ENCODE measurements around the gene ABCF3. TPM values are rescaled to one million over a fixed set of nuclear protein-coding genes. Genes with fewer than 3 reads are reported as not detected.
A peak's percentile ranks its signal among the peaks of the same experiment; 100 is the strongest.

The ABCF3 gene
- total and polyA plus RNA-seq, 2 of the 13 experiments (the other 11 are each of a cell fraction or from before 2014, with no cell fraction given) = 38.8 to 46.5 TPM

DNA sequence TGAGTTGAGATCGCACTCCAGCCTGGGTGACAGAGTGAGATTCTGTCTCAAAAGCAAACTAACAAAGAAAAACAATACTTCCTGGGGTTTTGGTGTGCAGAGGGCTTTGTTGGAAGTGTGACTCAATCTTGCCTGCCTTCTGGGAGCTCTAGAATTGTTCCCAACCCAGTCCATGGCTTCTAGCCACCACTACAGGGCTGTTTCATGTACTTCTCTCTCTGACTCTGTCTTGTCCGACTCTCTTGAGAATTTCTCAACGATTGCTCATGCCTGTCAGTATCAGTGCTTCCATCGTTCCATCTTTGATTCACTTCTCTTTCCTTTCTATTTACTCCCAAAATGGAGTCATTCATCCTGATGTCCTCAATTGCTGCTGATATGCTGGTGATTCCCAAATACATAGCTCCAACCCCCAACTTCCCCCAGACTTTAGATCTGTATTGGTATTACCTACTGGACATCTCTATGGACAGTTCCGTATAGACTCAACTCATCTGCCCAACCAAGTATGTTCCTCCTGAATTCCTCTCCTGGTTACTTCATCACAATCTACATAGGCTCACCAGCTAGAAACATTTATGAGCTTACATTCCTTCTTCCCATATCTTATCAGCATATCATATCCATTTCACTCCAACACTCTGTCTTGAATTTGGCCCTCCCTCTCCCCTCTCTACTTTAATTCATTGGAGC, 13.2 kb upstream of the ABCF3 start:
- H3K27ac ChIP-seq (ENCODE audit: extremely low read length, insufficient read depth, low read length) = no peak overlapping the region
- POLR2A ChIA-PET = interaction anchor here (0.6 to 1.2 kb wide), 5 partner anchors 12 to 49 kb away, joined by 3 to 5 read pairs (median 4); partner anchors contain the start of gene ABCF3
- intact Hi-C loops (cut with micrococcal nuclease; ENCODE audit: unreplicated experiment) (no loop called here), in situ Hi-C loops (cut with HindIII; ENCODE audit: extremely low pct_ligation_motif_present, low pct_unique_long_range_greater_than_20kb) (no loop called here)
- BruUV-seq (replicated peaks) = TSS peak; percentile 17
- no peak overlapping the region for H2AFZ ChIP-seq (ENCODE audit: low read length)
- TF ChIP-seq ZNF34 (CRISPR knock-in tag; IDR thresholded peaks at IDR 0.05; ENCODE audit: borderline replicate concordance) (no peak), KDM6A (CRISPR knock-in tag; IDR thresholded peaks at IDR 0.05; ENCODE audit: low read depth) (no peak), ZSCAN29 (CRISPR knock-in tag; conservative IDR thresholded peaks at IDR 0.05) (no peak), ZSCAN22 (CRISPR knock-in tag; IDR thresholded peaks at IDR 0.05) (no peak), ZNF20 (CRISPR knock-in tag; IDR thresholded peaks at IDR 0.05) (no peak), ZNF570 (CRISPR knock-in tag; IDR thresholded peaks at IDR 0.05; ENCODE audit: borderline replicate concordance) (no peak), NR3C1 (CRISPR knock-in tag; IDR thresholded peaks at IDR 0.05) (no peak), ZNF746 (CRISPR knock-in tag; IDR thresholded peaks at IDR 0.05) (no peak), KAT8 (CRISPR knock-in tag; IDR thresholded peaks at IDR 0.05) (no peak), HNF4G (IDR thresholded peaks at IDR 0.05; ENCODE audit: borderline replicate concordance, low read depth, low read length) (no peak), HNF4G (CRISPR knock-in tag; IDR thresholded peaks at IDR 0.05; ENCODE audit: borderline replicate concordance, low read depth) (no peak), ZSCAN25 (CRISPR knock-in tag; IDR thresholded peaks at IDR 0.05) (no peak), MZF1 (CRISPR knock-in tag; IDR thresholded peaks at IDR 0.05; ENCODE audit: borderline replicate concordance) (no peak), NBN (conservative IDR thresholded peaks at IDR 0.05) (no peak), RAD21 (CRISPR knock-in tag; IDR thresholded peaks at IDR 0.05) (no peak)
- TF ChIP-seq, protein P1, sequence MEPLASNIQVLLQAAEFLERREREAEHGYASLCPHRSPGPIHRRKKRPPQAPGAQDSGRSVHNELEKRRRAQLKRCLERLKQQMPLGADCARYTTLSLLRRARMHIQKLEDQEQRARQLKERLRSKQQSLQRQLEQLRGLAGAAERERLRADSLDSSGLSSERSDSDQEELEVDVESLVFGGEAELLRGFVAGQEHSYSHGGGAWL (CRISPR knock-in tag; IDR thresholded peaks at IDR 0.05) = no peak
- TF ChIP-seq, protein P2, sequence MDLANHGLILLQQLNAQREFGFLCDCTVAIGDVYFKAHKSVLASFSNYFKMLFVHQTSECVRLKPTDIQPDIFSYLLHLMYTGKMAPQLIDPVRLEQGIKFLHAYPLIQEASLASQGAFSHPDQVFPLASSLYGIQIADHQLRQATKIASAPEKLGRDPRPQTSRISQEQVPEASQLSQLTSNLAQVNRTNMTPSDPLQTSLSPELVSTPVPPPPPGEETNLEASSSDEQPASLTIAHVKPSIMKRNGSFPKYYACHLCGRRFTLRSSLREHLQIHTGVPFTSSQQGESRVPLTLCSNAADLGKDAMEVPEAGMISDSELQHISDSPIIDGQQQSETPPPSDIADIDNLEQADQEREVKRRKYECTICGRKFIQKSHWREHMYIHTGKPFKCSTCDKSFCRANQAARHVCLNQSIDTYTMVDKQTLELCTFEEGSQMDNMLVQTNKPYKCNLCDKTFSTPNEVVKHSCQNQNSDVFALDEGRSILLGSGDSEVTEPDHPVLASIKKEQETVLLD (CRISPR knock-in tag; IDR thresholded peaks at IDR 0.05; ENCODE audit: low read depth) = no peak
- TF ChIP-seq, protein P3, sequence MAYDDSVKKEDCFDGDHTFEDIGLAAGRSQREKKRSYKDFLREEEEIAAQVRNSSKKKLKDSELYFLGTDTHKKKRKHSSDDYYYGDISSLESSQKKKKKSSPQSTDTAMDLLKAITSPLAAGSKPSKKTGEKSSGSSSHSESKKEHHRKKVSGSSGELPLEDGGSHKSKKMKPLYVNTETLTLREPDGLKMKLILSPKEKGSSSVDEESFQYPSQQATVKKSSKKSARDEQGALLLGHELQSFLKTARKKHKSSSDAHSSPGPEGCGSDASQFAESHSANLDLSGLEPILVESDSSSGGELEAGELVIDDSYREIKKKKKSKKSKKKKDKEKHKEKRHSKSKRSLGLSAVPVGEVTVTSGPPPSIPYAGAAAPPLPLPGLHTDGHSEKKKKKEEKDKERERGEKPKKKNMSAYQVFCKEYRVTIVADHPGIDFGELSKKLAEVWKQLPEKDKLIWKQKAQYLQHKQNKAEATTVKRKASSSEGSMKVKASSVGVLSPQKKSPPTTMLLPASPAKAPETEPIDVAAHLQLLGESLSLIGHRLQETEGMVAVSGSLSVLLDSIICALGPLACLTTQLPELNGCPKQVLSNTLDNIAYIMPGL (CRISPR knock-in tag; IDR thresholded peaks at IDR 0.05; ENCODE audit: borderline replicate concordance in 1 of 2, low read depth in 1 of 2) = no peak
- H3K4me3 ChIP-seq (replicated peaks in 1 of 3; ENCODE audit: insufficient read depth in 1 of 3, low read depth in 2 of 3, low read length in 3 of 3) = no peak overlapping the region
- no peak for DNase-seq (ENCODE audit: low spot score)
- WGBS (ENCODE audit: low lambda C conversion rate) = 92% methylated on average over 5 of the region's 5 CpGs
- H4K20me1 ChIP-seq (ENCODE audit: insufficient read depth, low read length) = no peaks in the 10 kb centered on the region; the same call in 1 of the 2 replicates
- peaks cover 13 to 47% of the 10 kb centered on the region in 2 experiments for H3K36me3 ChIP-seq (replicated peaks in 1 of 2; ENCODE audit: control insufficient read depth in 1 of 2, insufficient read depth in 2 of 2, low read length in 2 of 2)
- peaks cover 24% of the 10 kb centered on the region for H3K4me1 ChIP-seq (ENCODE audit: insufficient read depth, low read length)
- no peak overlapping the region for H3K9ac ChIP-seq (ENCODE audit: insufficient read depth, low read depth, low read length)
- ATAC-seq = no peak
- peaks cover 23% of the 10 kb centered on the region for H3K79me2 ChIP-seq (ENCODE audit: insufficient read depth, low read length)
- CTCF ChIA-PET (ENCODE audit: low intra/inter-chr PET ratio, low total read pairs) = no interaction called here
- no peak overlapping the region for H3K4me2 ChIP-seq (ENCODE audit: low read depth, low read length)
- H3K9me3 ChIP-seq (ENCODE audit: low read length) = no peaks in the 10 kb centered on the region
- no peaks in the 10 kb centered on the region; a peak in 1 of 5 replicates for H3K27me3 ChIP-seq (ENCODE audit: control insufficient read depth in 1 of 2, insufficient read depth in 2 of 2, low read length in 2 of 2)
- no peak for FAIRE-seq

All from HepG2 (cell line).